Measurements from ENCODE around the gene ASB10.
A peak's percentile ranks its signal among the peaks of the same experiment; 100 is the strongest.

ASB10 gene, protein sequence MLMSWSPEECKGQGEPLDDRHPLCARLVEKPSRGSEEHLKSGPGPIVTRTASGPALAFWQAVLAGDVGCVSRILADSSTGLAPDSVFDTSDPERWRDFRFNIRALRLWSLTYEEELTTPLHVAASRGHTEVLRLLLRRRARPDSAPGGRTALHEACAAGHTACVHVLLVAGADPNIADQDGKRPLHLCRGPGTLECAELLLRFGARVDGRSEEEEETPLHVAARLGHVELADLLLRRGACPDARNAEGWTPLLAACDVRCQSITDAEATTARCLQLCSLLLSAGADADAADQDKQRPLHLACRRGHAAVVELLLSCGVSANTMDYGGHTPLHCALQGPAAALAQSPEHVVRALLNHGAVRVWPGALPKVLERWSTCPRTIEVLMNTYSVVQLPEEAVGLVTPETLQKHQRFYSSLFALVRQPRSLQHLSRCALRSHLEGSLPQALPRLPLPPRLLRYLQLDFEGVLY

DNA sequence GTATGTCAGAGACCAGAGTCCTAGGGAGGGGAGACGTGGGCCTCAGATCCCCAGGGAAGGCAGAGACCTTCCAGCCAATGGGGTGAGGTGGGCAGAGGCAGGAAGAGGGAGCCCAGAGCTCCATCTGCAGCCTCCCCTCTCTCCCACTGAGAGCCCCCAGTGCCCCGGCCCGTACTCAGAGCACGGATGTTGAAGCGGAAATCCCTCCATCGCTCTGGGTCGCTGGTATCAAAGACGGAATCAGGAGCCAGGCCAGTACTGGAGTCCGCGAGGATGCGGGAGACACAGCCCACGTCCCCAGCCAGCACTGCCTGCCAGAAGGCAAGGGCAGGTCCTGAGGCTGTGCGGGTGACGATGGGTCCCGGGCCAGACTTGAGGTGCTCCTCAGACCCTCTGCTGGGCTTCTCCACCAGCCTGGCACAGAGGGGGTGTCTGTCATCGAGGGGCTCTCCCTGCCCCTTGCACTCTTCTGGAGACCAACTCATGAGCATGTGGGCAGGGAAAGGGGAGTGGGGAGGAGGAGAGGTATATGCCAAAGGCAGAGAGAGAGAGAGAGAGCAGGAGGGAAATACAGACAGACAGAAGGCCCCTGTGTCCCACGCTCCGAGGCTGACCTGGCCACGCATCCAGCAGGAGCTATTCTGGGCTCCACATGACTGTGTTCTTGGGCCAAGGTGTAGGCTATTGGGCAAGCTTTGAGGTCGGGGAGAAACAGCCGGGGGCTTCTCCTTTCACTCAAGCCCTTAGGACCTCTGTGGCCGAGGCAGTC, at the start of gene ASB10:
ASB10 (minus strand) TSS at position 611 of the 769 bp plus-strand sequence; CDS start at position 491, 120 bp downstream.
- DNase-seq (ENCODE audit: low spot score) = no peak
- TF ChIP-seq, protein P1, sequence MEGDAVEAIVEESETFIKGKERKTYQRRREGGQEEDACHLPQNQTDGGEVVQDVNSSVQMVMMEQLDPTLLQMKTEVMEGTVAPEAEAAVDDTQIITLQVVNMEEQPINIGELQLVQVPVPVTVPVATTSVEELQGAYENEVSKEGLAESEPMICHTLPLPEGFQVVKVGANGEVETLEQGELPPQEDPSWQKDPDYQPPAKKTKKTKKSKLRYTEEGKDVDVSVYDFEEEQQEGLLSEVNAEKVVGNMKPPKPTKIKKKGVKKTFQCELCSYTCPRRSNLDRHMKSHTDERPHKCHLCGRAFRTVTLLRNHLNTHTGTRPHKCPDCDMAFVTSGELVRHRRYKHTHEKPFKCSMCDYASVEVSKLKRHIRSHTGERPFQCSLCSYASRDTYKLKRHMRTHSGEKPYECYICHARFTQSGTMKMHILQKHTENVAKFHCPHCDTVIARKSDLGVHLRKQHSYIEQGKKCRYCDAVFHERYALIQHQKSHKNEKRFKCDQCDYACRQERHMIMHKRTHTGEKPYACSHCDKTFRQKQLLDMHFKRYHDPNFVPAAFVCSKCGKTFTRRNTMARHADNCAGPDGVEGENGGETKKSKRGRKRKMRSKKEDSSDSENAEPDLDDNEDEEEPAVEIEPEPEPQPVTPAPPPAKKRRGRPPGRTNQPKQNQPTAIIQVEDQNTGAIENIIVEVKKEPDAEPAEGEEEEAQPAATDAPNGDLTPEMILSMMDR (IDR thresholded peaks at IDR 0.05; ENCODE audit: extremely low read depth, missing control alignments) = no peak

DNA sequence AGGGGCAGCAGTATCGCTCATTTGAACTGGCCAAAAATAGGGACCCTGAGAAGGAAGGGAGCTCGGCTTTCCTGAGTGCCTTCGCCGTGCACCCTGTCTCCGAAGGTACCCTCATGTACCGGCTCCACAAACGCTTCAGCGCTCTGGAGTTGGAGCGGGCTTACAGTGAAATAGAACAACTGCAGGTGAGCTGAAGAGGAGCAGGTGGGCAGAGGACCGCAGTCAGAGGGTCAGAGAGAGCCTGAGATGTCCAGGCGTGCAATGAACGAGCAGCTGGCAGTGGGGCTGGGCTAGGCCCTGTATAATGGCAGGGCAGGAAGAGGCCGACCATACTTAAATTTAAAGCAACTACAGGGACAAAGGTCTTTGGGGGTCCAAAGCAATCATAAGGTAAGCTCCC, 49.4 kb upstream of the ASB10 start:
- TF ChIP-seq, protein P1 (IDR thresholded peaks at IDR 0.05; ENCODE audit: extremely low read depth, missing control alignments) = no peak

DNA sequence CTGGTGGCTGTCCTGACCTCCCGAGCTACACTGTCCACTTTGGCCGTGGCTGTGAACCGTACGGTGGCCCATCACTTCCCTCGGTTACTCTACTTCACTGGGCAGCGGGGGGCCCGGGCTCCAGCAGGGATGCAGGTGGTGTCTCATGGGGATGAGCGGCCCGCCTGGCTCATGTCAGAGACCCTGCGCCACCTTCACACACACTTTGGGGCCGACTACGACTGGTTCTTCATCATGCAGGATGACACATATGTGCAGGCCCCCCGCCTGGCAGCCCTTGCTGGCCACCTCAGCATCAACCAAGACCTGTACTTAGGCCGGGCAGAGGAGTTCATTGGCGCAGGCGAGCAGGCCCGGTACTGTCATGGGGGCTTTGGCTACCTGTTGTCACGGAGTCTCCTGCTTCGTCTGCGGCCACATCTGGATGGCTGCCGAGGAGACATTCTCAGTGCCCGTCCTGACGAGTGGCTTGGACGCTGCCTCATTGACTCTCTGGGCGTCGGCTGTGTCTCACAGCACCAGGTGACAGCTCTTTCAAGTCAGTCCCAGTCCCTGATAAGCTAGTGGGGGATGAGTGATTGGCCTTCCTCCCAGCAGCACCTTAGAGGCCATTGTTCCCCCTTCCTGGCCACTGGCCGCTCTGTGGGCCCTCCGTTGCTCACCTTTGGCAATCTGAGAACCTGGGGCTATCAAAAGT, 48.2 kb upstream of the ASB10 start:
- DNase-seq (ENCODE audit: low spot score) = no peak
- TF ChIP-seq, protein P1 (IDR thresholded peaks at IDR 0.05; ENCODE audit: extremely low read depth, missing control alignments) = no peak

More for the DNA sequence above, 49.4 kb upstream of the ASB10 start:
- no peak for DNase-seq (ENCODE audit: low spot score)

DNA sequence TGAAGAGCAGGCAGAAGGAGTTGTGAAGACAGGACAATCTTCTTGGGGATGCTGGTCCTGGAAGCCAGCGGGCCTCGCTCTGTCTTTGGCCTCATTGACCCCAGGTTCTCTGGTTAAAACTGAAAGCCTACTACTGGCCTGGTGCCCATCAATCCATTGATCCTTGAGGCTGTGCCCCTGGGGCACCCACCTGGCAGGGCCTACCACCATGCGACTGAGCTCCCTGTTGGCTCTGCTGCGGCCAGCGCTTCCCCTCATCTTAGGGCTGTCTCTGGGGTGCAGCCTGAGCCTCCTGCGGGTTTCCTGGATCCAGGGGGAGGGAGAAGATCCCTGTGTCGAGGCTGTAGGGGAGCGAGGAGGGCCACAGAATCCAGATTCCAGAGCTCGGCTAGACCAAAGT, 46.8 kb upstream of the ASB10 start:
- TF ChIP-seq, protein P1 (IDR thresholded peaks at IDR 0.05; ENCODE audit: extremely low read depth, missing control alignments) = no peak
- DNase-seq (ENCODE audit: low spot score) = peak; percentile 10

DNA sequence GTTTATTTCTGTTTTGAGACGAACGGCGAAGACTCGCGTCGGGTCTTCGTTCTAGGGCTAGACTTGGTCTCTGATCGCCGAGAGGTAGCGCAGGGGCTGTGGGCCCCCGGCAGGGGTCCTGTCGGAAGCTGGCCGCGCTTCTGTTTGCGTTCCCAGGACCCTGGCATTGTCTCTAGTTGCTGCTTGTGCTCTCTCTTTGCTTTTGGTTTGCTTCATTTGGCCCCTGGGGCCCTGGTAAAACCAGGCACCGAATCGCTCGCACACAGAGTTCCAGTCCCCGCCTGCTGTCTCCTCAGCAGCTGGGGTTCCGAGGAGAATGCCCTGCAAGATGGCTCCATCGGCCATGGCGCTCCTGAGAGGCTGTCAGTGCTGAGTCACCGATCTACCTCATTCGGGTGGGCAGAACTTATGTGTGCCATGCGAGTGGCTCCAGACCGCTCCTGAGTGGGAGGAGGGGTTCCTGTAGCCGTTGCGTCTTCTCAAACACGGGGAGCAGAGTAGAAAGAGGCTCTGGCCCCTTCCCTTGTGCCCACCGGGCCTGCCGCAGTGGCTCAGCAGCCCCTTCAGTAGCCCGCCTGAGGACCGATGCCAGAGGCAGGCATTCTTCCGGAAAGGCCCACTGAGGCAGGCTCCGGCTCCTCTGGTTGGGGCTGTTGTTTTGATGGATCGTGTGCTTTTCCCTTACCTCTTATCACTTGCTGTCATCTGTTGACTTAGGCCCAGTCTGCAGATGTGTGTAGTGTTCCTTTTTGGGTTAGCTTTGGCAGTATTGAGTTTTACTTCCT, 46.1 kb upstream of the ASB10 start:
- TF ChIP-seq, protein P1 (IDR thresholded peaks at IDR 0.05; ENCODE audit: extremely low read depth, missing control alignments) = no peak
- DNase-seq (ENCODE audit: low spot score) = peak; percentile 72

DNA sequence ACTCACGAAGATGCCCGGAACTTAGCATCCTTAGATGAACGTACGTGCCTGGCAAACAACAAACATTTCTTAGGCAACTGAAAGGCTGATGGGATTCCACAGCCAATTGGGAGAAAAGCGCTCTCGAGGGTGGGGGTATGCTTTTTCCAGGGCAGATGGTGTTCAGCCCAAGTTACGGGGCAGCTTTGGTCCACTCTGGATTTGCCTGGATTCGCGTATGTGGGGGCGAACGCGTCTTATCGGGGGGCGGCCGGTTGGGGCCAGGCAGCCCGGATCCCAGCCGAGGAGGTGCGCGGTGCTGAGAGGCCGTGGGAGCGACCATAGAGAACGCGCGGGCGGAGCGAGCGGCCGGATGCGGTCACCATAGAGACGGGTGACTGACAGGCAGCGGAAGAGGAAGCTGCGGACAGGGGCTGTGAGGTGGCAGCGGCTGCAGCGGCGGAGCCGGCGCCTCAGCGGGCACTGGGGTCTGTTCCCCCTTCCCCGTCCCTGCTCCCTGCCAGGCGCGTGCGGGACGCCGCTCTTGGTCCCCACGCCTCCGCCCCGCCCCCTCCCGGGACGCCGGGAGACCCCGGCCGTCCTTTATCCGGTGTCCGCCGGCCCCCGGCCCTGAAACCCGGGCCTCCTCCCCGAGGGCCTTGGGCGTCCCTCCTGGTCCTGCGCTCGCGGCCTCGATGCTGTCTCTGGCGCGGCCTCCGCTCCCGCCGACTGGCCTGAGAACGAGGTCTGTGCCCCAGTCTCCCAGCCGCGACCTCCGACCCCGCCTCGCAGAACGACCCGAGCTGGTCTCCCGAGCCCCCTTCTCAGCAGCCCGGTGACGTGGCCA, 45.3 kb upstream of the ASB10 start, which contains the start of gene CHPF2:
CHPF2 (plus strand) TSS at position 393 of the 826 bp plus-strand sequence. CDS start 1,529 bp downstream, outside the sequence.
- DNase-seq (ENCODE audit: low spot score) = peak; percentile 98
- TF ChIP-seq, protein P1 (IDR thresholded peaks at IDR 0.05; ENCODE audit: extremely low read depth, missing control alignments) = no peak

All from GM20000 (cell line).